ENCODE data around the gene TBC1D1. TPM values are rescaled to one million over a fixed set of nuclear protein-coding genes. Genes with fewer than 3 reads are reported as not detected.

TBC1D1 gene
- total RNA-seq, 1 experiment from 2014 or later = 42.6 TPM

DNA sequence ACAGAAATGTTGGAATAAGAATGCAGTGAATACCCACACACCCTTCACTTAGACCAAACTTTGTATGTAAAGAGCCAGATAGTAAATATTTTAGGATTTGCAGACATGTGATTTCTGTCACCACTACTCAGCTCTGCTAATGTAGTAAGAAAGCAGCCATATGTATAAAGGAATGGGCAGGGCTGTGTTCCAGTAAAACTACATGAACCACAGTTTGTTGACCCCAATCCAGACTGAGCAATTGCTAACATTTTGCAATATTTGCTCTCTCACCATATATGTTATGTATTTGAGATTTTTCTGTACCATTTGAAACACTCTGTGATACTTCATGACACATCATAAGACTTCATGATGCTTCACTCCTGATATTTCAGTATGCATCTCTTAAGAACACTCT, 32.0 kb upstream of the TBC1D1 start:
- intact Hi-C loops (cut with micrococcal nuclease; ENCODE audit: unreplicated experiment) = no loop called here
- no peaks in the 10 kb centered on the region for H3K9me3 ChIP-seq (ENCODE audit: low read depth, low read length, poor library complexity, severe bottlenecking)
- H3K4me3 ChIP-seq (ENCODE audit: low read depth, low read length, poor library complexity, severe bottlenecking) = no peak overlapping the region
- TF ChIP-seq EZH2 (IDR thresholded peaks at IDR 0.05; ENCODE audit: borderline replicate concordance, low read depth, low read length, poor library complexity, severe bottlenecking) = no peak
- TF ChIP-seq, protein P1, sequence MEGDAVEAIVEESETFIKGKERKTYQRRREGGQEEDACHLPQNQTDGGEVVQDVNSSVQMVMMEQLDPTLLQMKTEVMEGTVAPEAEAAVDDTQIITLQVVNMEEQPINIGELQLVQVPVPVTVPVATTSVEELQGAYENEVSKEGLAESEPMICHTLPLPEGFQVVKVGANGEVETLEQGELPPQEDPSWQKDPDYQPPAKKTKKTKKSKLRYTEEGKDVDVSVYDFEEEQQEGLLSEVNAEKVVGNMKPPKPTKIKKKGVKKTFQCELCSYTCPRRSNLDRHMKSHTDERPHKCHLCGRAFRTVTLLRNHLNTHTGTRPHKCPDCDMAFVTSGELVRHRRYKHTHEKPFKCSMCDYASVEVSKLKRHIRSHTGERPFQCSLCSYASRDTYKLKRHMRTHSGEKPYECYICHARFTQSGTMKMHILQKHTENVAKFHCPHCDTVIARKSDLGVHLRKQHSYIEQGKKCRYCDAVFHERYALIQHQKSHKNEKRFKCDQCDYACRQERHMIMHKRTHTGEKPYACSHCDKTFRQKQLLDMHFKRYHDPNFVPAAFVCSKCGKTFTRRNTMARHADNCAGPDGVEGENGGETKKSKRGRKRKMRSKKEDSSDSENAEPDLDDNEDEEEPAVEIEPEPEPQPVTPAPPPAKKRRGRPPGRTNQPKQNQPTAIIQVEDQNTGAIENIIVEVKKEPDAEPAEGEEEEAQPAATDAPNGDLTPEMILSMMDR (conservative IDR thresholded peaks at IDR 0.05; ENCODE audit: low read depth, low read length) = no peak
- H3K36me3 ChIP-seq (ENCODE audit: insufficient read depth, low read length, poor library complexity, severe bottlenecking) = peaks cover 18% of the 10 kb centered on the region
- no peaks in the 10 kb centered on the region for H3K4me1 ChIP-seq (ENCODE audit: insufficient read depth, low read length, poor library complexity, severe bottlenecking)
- no peak overlapping the region for H3K27ac ChIP-seq (ENCODE audit: low read depth, low read length, poor library complexity, severe bottlenecking)
- H3K27me3 ChIP-seq (replicated peaks; ENCODE audit: insufficient read depth, low read depth, low read length, poor library complexity) = no peaks in the 10 kb centered on the region
- CTCF ChIA-PET = no interaction called here
- POLR2A ChIA-PET (ENCODE audit: low non-redundant PET) = no interaction called here
- BruUV-seq (replicated peaks) = no TSS peak
- no peak for DNase-seq (ENCODE audit: low spot score)

DNA sequence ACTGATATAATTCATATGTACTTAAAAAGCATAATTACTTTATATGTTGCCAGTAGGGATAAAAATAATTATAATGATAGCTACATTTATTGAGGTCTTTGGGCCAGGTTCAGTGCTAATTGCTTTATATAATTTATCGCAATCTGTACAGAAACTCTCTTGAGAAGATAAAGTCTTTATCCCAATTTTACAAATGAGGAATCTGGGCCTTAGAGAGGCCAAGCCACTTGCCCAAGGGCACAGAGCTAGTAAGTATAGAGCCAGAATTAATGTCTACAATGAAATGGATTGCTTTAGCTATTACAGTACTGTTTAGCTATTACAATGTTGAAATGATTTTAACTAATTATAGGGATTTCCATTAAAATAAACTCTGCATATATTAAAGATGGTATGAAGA, 30.6 kb upstream of the TBC1D1 start:
- BruUV-seq (replicated peaks) = no TSS peak
- no peak for DNase-seq (ENCODE audit: low spot score)
- Histone ChIP-seq H3K9me3 (ENCODE audit: low read depth, low read length, poor library complexity, severe bottlenecking) (no peaks in the 10 kb centered on the region), H3K4me3 (ENCODE audit: low read depth, low read length, poor library complexity, severe bottlenecking) (no peak overlapping the region), H3K4me1 (ENCODE audit: insufficient read depth, low read length, poor library complexity, severe bottlenecking) (no peaks in the 10 kb centered on the region), H3K27ac (ENCODE audit: low read depth, low read length, poor library complexity, severe bottlenecking) (no peak overlapping the region), H3K27me3 (replicated peaks; ENCODE audit: insufficient read depth, low read depth, low read length, poor library complexity) (no peaks in the 10 kb centered on the region), H3K36me3 (ENCODE audit: insufficient read depth, low read length, poor library complexity, severe bottlenecking) (peaks cover 17% of the 10 kb centered on the region)
- ChIA-PET POLR2A (ENCODE audit: low non-redundant PET) (no interaction called here), CTCF (no interaction called here)
- TF ChIP-seq EZH2 (IDR thresholded peaks at IDR 0.05; ENCODE audit: borderline replicate concordance, low read depth, low read length, poor library complexity, severe bottlenecking) = no peak
- TF ChIP-seq, protein P1 (conservative IDR thresholded peaks at IDR 0.05; ENCODE audit: low read depth, low read length) = no peak
- intact Hi-C loops (cut with micrococcal nuclease; ENCODE audit: unreplicated experiment) = no loop called here

GRCh38 chr4:37862961-37863360, 27.9 kb upstream of the TBC1D1 start:
- intact Hi-C loops (cut with micrococcal nuclease; ENCODE audit: unreplicated experiment) = no loop called here
- DNase-seq (ENCODE audit: low spot score) = no peak
- peaks cover 12% of the 10 kb centered on the region for H3K36me3 ChIP-seq (ENCODE audit: insufficient read depth, low read length, poor library complexity, severe bottlenecking)
- no peaks in the 10 kb centered on the region for H3K9me3 ChIP-seq (ENCODE audit: low read depth, low read length, poor library complexity, severe bottlenecking)
- no peak overlapping the region for H3K4me3 ChIP-seq (ENCODE audit: low read depth, low read length, poor library complexity, severe bottlenecking)
- no peaks in the 10 kb centered on the region for H3K27me3 ChIP-seq (replicated peaks; ENCODE audit: insufficient read depth, low read depth, low read length, poor library complexity)
- H3K27ac ChIP-seq (ENCODE audit: low read depth, low read length, poor library complexity, severe bottlenecking) = no peak overlapping the region
- TF ChIP-seq, protein P1 (conservative IDR thresholded peaks at IDR 0.05; ENCODE audit: low read depth, low read length) = no peak
- TF ChIP-seq EZH2 (IDR thresholded peaks at IDR 0.05; ENCODE audit: borderline replicate concordance, low read depth, low read length, poor library complexity, severe bottlenecking) = no peak
- H3K4me1 ChIP-seq (ENCODE audit: insufficient read depth, low read length, poor library complexity, severe bottlenecking) = no peaks in the 10 kb centered on the region
- POLR2A ChIA-PET (ENCODE audit: low non-redundant PET) = no interaction called here
- CTCF ChIA-PET = no interaction called here
- BruUV-seq (replicated peaks) = no TSS peak
